Measurements from ENCODE around the gene MPV17L2. TPM values are rescaled to one million over a fixed set of nuclear protein-coding genes. Genes with fewer than 3 reads are reported as not detected.

MPV17L2 gene
- total RNA-seq, 1 experiment from 2014 or later = 12.9 TPM

DNA sequence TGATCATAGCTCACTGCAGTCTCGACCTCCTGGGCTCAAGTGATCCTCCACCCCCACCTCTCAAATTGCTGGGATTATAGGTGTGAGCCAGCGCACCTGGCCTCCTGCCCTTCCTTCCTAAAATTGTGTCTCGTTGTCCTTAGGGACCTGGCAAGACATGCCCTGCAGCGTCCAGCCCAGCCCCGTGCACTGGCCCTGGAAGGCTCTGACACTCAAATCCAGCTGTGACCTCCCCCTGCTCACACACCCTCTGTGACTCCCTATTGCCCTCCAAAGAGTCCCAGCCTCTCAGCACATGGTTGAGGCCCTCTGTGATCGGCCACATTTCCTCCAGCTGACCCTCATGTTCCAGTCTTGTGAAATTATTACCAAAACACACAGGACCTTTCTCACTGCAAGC, 4.9 kb downstream of the MPV17L2 start:
- H3K4me3 Mint-ChIP-seq (ENCODE audit: unreplicated experiment) = no peak overlapping the region
- BruUV-seq (replicated peaks) = no TSS peak
- H3K9me3 Mint-ChIP-seq (ENCODE audit: unreplicated experiment) = no peaks in the 10 kb centered on the region
- H3K36me3 Mint-ChIP-seq (ENCODE audit: insufficient read depth, unreplicated experiment) = peaks cover 44% of the 10 kb centered on the region
- H3K27me3 Mint-ChIP-seq (ENCODE audit: insufficient read depth, unreplicated experiment) = no peaks in the 10 kb centered on the region
- ChIA-PET CTCF (interaction anchor here (0.7 kb wide), 1 partner anchor 363 kb away, joined by 4 read pairs; no protein-coding TSS in a partner anchor), POLR2A (no interaction called here)
- TF ChIP-seq, protein P1, sequence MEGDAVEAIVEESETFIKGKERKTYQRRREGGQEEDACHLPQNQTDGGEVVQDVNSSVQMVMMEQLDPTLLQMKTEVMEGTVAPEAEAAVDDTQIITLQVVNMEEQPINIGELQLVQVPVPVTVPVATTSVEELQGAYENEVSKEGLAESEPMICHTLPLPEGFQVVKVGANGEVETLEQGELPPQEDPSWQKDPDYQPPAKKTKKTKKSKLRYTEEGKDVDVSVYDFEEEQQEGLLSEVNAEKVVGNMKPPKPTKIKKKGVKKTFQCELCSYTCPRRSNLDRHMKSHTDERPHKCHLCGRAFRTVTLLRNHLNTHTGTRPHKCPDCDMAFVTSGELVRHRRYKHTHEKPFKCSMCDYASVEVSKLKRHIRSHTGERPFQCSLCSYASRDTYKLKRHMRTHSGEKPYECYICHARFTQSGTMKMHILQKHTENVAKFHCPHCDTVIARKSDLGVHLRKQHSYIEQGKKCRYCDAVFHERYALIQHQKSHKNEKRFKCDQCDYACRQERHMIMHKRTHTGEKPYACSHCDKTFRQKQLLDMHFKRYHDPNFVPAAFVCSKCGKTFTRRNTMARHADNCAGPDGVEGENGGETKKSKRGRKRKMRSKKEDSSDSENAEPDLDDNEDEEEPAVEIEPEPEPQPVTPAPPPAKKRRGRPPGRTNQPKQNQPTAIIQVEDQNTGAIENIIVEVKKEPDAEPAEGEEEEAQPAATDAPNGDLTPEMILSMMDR (IDR thresholded peaks at IDR 0.05; ENCODE audit: unreplicated experiment) = no peak
- no peak for DNase-seq (ENCODE audit: unreplicated experiment)
- intact Hi-C loops (cut with micrococcal nuclease) = no loop called here
- peak overlapping the region; percentile 3 for H3K27ac Mint-ChIP-seq (ENCODE audit: low read depth, unreplicated experiment)
- peaks cover 12% of the 10 kb centered on the region for H3K4me1 Mint-ChIP-seq (ENCODE audit: insufficient read depth, unreplicated experiment)

DNA sequence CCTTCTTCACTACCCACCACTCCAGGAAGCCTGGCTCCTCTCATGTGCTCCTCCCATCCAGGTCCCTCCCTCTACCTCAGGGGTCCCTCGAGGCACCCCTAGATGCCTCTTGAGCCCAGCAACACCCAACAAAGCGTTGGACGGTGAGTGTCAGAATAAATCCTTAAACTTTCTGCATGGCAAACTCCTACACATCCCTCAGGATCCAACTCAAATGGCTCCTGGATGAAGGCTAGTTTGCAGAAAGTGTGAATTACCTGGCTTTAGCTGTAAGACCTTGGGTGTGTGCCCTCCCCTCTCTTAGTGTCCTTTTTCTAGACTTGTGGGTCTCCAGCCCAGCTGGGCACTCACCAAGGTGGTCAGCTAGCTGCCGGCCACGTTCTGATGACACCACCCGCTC, 5.4 kb downstream of the MPV17L2 start:
- Mint-ChIP-seq H3K36me3 (ENCODE audit: insufficient read depth, unreplicated experiment) (peaks cover 44% of the 10 kb centered on the region), H3K27ac (ENCODE audit: low read depth, unreplicated experiment) (peak overlapping the region; percentile 3), H3K4me1 (ENCODE audit: insufficient read depth, unreplicated experiment) (peaks cover 16% of the 10 kb centered on the region), H3K9me3 (ENCODE audit: unreplicated experiment) (no peaks in the 10 kb centered on the region), H3K4me3 (ENCODE audit: unreplicated experiment) (no peak overlapping the region), H3K27me3 (ENCODE audit: insufficient read depth, unreplicated experiment) (no peaks in the 10 kb centered on the region)
- TF ChIP-seq, protein P1 (IDR thresholded peaks at IDR 0.05; ENCODE audit: unreplicated experiment) = no peak
- ChIA-PET CTCF (no interaction called here), POLR2A (no interaction called here)
- DNase-seq (ENCODE audit: unreplicated experiment) = no peak
- intact Hi-C loops (cut with micrococcal nuclease) = no loop called here
- BruUV-seq (replicated peaks) = no TSS peak

DNA sequence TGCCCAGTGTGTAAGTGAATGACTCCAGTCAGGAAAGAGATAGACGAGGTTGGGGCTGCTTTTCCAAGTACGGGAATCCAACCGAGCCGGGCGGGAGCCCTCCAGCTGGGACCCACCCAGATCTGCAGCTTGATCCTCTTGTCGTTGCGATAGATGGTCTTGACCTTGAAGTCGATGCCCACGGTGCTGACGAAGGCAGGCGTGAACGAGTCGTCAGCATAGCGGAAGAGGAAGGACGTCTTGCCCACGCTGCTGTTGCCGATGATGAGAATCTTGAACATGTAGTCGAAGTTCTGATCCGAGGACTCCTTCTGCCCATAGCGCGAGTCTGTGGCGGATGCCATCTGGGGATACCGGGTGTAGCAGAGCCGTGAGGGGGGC, 9.4 kb downstream of the MPV17L2 start:
- no TSS peak for BruUV-seq (replicated peaks)
- CTCF ChIA-PET = interaction anchor here (0.6 to 2.0 kb wide), 3 partner anchors 9 to 50 kb away, joined by 3 to 4 read pairs (median 3); partner anchors contain the start of gene MPV17L2
- intact Hi-C loops (cut with micrococcal nuclease) = no loop called here

DNA sequence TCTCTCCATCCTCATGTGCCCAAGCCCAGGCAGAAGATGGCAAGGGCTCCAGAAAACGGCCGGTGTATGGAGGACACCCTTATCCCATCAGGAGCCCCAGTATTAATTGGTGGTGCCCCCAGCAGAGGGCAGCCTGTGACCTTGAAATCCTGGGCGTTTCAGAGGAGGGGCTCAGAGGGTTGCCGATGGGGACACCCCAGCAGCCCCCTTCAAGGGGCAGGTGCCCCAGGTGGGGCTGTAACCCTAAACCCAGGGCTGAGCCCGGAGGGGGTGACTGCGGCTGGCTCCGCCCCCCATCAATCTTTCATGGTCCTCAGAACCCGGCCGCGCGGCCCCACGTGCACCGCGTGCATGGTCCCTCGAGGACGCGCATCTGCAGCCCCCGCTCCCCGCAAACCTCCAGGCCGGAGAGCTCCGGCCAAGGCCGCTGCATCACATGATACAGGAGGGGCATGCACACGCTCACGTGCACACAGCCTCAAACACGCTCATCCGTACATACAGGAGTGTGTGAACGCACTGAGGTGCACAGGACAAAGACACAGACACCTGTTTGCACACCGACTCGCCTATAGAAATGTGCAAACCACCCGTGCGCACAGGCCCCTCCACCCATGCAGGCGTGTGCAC, 9.9 kb downstream of the MPV17L2 start:
- H3K36me3 Mint-ChIP-seq (ENCODE audit: insufficient read depth, unreplicated experiment) = peaks cover 25% of the 10 kb centered on the region
- DNase-seq (ENCODE audit: unreplicated experiment) = no peak
- ChIA-PET CTCF (interaction anchor here (0.6 to 2.0 kb wide), 5 partner anchors 9 to 200 kb away, joined by 3 to 5 read pairs (median 4); no protein-coding TSS in a partner anchor), POLR2A (interaction anchor here (0.6 to 5.6 kb wide), 13 partner anchors 10 to 182 kb away, joined by 3 to 147 read pairs (median 5); partner anchors contain the start of genes IFI30, JUND and MPV17L2)
- intact Hi-C loops (cut with micrococcal nuclease) = no loop called here
- peaks cover 5% of the 10 kb centered on the region for H3K4me1 Mint-ChIP-seq (ENCODE audit: insufficient read depth, unreplicated experiment)
- H3K9me3 Mint-ChIP-seq (ENCODE audit: unreplicated experiment) = no peaks in the 10 kb centered on the region
- no peak overlapping the region for H3K27ac Mint-ChIP-seq (ENCODE audit: low read depth, unreplicated experiment)
- no peaks in the 10 kb centered on the region for H3K27me3 Mint-ChIP-seq (ENCODE audit: insufficient read depth, unreplicated experiment)
- TF ChIP-seq, protein P1 (IDR thresholded peaks at IDR 0.05; ENCODE audit: unreplicated experiment) = peak; percentile 9
- no TSS peak for BruUV-seq (replicated peaks)
- H3K4me3 Mint-ChIP-seq (ENCODE audit: unreplicated experiment) = peak overlapping the region; percentile 95

More for the DNA sequence above, 9.4 kb downstream of the MPV17L2 start:
- Mint-ChIP-seq H3K27ac (ENCODE audit: low read depth, unreplicated experiment) (no peak overlapping the region), H3K4me3 (ENCODE audit: unreplicated experiment) (peak overlapping the region; percentile 57), H3K36me3 (ENCODE audit: insufficient read depth, unreplicated experiment) (peaks cover 28% of the 10 kb centered on the region), H3K27me3 (ENCODE audit: insufficient read depth, unreplicated experiment) (no peaks in the 10 kb centered on the region), H3K9me3 (ENCODE audit: unreplicated experiment) (no peaks in the 10 kb centered on the region), H3K4me1 (ENCODE audit: insufficient read depth, unreplicated experiment) (peaks cover 5% of the 10 kb centered on the region)
- TF ChIP-seq, protein P1 (IDR thresholded peaks at IDR 0.05; ENCODE audit: unreplicated experiment) = no peak
- POLR2A ChIA-PET = interaction anchor here (0.9 to 5.6 kb wide), 3 partner anchors 9 to 79 kb away, joined by 3 to 147 read pairs (median 7); partner anchors contain the start of genes JUND and MPV17L2
- no peak for DNase-seq (ENCODE audit: unreplicated experiment)
